HepG2 (cell line): ENCODE measurements around the gene KATNA1. TPM values are rescaled to one million over a fixed set of nuclear protein-coding genes. Genes with fewer than 3 reads are reported as not detected.
A peak's percentile ranks its signal among the peaks of the same experiment; 100 is the strongest.

Experiments used
- ELF3 ChIP-seq: IDR thresholded peaks from 2 replicates; pipeline ENCODE4 v1.6.1; 2016; ENCODE audit warnings: missing genetic modification reagents, missing compliant biosample characterization
- ESRRA ChIP-seq: sonication (generic); formaldehyde crosslinking; IDR thresholded peaks from 2 replicates; pipeline ENCODE4 v1.5.1; 2020; ENCODE audit warnings: mild to moderate bottlenecking, low read depth, missing genetic modification reagents
- HNRNPH1 ChIP-seq: fragments of 200-400 bp; formaldehyde crosslinking; optimal IDR thresholded peaks from 2 replicates; pipeline ENCODE3; 2017; ENCODE audit warnings: mild to moderate bottlenecking, low read depth, low read length
- KAT7 ChIP-seq: IDR thresholded peaks from 2 replicates; pipeline ENCODE4 v1.6.1; 2018; ENCODE audit warnings: borderline replicate concordance, missing compliant biosample characterization
- LRRFIP1 ChIP-seq: sonication (generic); formaldehyde crosslinking; conservative IDR thresholded peaks from 2 replicates; pipeline ENCODE4 v1.4.0; 2020; ENCODE audit warnings: missing genetic modification reagents
- MLLT10 ChIP-seq: sonication (generic); formaldehyde crosslinking; IDR thresholded peaks from 2 replicates; pipeline ENCODE4 v1.4.0; 2020; ENCODE audit warnings: missing genetic modification reagents
- NR1H2 ChIP-seq: sonication (generic); formaldehyde crosslinking; IDR thresholded peaks from 2 replicates; pipeline ENCODE4 v1.8.1; 2022; ENCODE audit warnings: low read depth, missing genetic modification reagents, borderline replicate concordance
- PCBP2 ChIP-seq: fragments of 200-400 bp; formaldehyde crosslinking; optimal IDR thresholded peaks from 2 replicates; pipeline ENCODE3; 2018; ENCODE audit warnings: low read length, low read depth; ENCODE audit not compliant: poor library complexity, severe bottlenecking
- SOX13 ChIP-seq, 3 experiments: fragments of 450-650 bp in 1 of 3; sonication (generic) in 1 of 3; formaldehyde crosslinking in 1 of 3; IDR thresholded peaks in 2 of 3; conservative IDR thresholded peaks in 1 of 3; 2 replicates each; pipeline versions ENCODE4 v1.5.0 to v1.6.1; 2016 to 2020; ENCODE audit warnings: antibody characterized with exemption in 1 of 3, mild to moderate bottlenecking in 1 of 3, missing compliant biosample characterization in 1 of 3, missing genetic modification reagents in 1 of 3, moderate library complexity in 1 of 3
- ZNF12 ChIP-seq: sonication (generic); formaldehyde crosslinking; IDR thresholded peaks from 2 replicates; pipeline ENCODE4 v1.5.0; 2020; ENCODE audit warnings: missing genetic modification reagents
- ZNF292 ChIP-seq: sonication (generic); formaldehyde crosslinking; IDR thresholded peaks from 2 replicates; pipeline ENCODE4 v1.8.1; 2022; ENCODE audit warnings: mild to moderate bottlenecking, low read depth, missing genetic modification reagents, borderline replicate concordance
- ZNF367 ChIP-seq: sonication (generic); formaldehyde crosslinking; IDR thresholded peaks from 2 replicates; pipeline ENCODE4 v1.4.0; 2020; ENCODE audit warnings: missing genetic modification reagents, borderline replicate concordance
- ZNF510 ChIP-seq: sonication (generic); formaldehyde crosslinking; IDR thresholded peaks from 2 replicates; pipeline ENCODE4 v1.4.0; 2020; ENCODE audit warnings: low read depth, mild to moderate bottlenecking, missing genetic modification reagents
- ZNF530 ChIP-seq: sonication (generic); formaldehyde crosslinking; IDR thresholded peaks from 2 replicates; pipeline ENCODE4 v1.5.0; 2020; ENCODE audit warnings: low read depth, mild to moderate bottlenecking, missing genetic modification reagents
- ZNF552 ChIP-seq: sonication (generic); formaldehyde crosslinking; IDR thresholded peaks from 2 replicates; pipeline ENCODE4 v1.9.0; 2022; ENCODE audit warnings: missing genetic modification reagents, mild to moderate bottlenecking, borderline replicate concordance
- ZNF558 ChIP-seq: sonication (generic); formaldehyde crosslinking; IDR thresholded peaks from 2 replicates; pipeline ENCODE4 v1.9.0; 2022; ENCODE audit warnings: mild to moderate bottlenecking, missing genetic modification reagents, borderline replicate concordance
- polyA plus RNA-seq, 8 experiments: library from polyadenylated mRNA; depleted of rRNA in 3 of 8; stranded (reverse) in 7 of 8; unstranded in 1 of 8; fragments of >200 nt; fragmentation: Illumina TruSeq in 4 of 8; extraction: Trizol in 4 of 8; gene quantifications; 2 replicates each; pipeline versions ENCODE4 v1.2.1 to v1.2.3, GENCODE V29; 2011 to 2016; ENCODE audit warnings: low read depth in 4 of 8, missing spikeins in 1 of 8, mixed read lengths in 1 of 8; ENCODE audit not compliant: insufficient read depth in 1 of 8
- total RNA-seq, 5 experiments: library from RNA; depleted of rRNA; stranded (reverse); fragments of >200 nt; fragmentation: Illumina TruSeq; extraction: Trizol; gene quantifications; 2 replicates each; pipeline ENCODE4 v1.2.3, GENCODE V29; 2016; ENCODE audit warnings: low read depth in 1 of 5
- TF ChIP-seq, protein P1 (sequence below): sonication (generic); formaldehyde crosslinking; IDR thresholded peaks from 2 replicates; pipeline ENCODE4 v1.5.0; 2020; ENCODE audit warnings: missing genetic modification reagents
- TF ChIP-seq, protein P2 (sequence below): sonication (generic); formaldehyde crosslinking; IDR thresholded peaks from 2 replicates; pipeline ENCODE4 v1.8.0; 2023; ENCODE audit warnings: mild to moderate bottlenecking, missing genetic modification reagents
- TF ChIP-seq, protein P3 (sequence below): IDR thresholded peaks from 2 replicates; pipeline ENCODE4 v1.6.1; 2016; ENCODE audit warnings: low read depth

KATNA1 gene
- total and polyA plus RNA-seq, 2 of the 13 experiments (the other 11 are each of a cell fraction or from before 2014, with no cell fraction given), result 14.8 to 25.3 TPM

DNA sequence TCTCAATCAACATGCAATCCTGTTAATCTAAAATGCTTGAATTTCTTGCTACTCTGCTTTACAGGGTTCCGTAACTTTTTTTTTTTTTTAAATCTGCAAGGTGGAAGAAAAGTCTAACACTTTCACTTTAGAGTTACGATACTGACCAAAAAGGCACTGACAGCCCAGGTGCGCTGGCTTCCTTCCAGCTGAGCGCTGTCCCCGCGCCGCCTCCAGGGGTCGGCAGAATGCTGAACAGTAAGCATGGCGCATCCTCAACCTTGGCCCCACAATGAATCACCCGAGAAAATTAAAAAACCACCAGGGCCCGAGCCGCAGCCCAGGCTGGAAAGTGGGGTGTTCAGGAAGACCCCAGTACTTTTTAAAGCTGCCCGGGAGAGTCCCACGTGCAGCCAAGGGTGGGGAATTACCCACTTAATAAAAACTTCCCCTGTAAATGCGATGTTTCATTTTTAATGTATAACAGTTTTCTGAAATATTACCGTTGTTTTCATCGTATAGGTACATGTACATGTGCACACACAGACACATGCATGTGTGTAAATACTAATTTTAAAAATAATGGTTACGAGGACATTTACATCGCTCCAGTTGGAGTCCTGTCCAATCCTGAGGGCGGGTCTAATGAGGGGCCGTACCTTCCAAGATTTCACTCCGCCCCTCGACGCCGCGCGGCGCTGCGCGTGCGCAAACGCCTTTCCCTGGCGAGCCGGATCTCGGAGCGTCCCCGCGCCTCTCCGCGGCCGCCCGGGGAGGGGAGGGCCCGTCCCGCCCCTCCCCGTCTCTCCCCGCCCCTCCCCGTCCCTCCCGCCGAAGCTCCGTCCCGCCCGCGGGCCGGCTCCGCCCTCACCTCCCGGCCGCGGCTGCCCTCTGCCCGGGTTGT, 82.7 kb downstream of the KATNA1 start, which contains the start of gene GINM1 (continued):
- TF ChIP-seq, protein P1, sequence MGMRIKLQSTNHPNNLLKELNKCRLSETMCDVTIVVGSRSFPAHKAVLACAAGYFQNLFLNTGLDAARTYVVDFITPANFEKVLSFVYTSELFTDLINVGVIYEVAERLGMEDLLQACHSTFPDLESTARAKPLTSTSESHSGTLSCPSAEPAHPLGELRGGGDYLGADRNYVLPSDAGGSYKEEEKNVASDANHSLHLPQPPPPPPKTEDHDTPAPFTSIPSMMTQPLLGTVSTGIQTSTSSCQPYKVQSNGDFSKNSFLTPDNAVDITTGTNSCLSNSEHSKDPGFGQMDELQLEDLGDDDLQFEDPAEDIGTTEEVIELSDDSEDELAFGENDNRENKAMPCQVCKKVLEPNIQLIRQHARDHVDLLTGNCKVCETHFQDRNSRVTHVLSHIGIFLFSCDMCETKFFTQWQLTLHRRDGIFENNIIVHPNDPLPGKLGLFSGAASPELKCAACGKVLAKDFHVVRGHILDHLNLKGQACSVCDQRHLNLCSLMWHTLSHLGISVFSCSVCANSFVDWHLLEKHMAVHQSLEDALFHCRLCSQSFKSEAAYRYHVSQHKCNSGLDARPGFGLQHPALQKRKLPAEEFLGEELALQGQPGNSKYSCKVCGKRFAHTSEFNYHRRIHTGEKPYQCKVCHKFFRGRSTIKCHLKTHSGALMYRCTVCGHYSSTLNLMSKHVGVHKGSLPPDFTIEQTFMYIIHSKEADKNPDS (CRISPR knock-in tag), result 0 out of 2 replicates have a peak, but pooled peaks have one; percentile 68
- TF ChIP-seq ESRRA (no peak), PCBP2 (no peak), ZNF510 (CRISPR knock-in tag) (no peak), SOX13 (IDR thresholded peaks at IDR 0.05) (no peak), SOX13 (CRISPR knock-in tag; conservative IDR thresholded peaks at IDR 0.05 in 1 of 2, IDR thresholded peaks at IDR 0.05 in 1 of 2) (no peak), ZNF530 (CRISPR knock-in tag) (no peak), ELF3 (CRISPR knock-in tag) (no peak), HNRNPH1 (no peak), LRRFIP1 (CRISPR knock-in tag) (no peak), ZNF12 (CRISPR knock-in tag) (peak; percentile 72; the same call in 1 of the 2 replicates), KAT7 (0 out of 2 replicates have a peak, but pooled peaks have one; percentile 42), MLLT10 (CRISPR knock-in tag) (no peak), ZNF367 (CRISPR knock-in tag) (no peak), ZNF552 (no peak), ZNF558 (CRISPR knock-in tag) (no peak), NR1H2 (CRISPR knock-in tag) (no peak), ZNF292 (CRISPR knock-in tag) (0 out of 2 replicates have a peak, but pooled peaks have one; percentile 46)
- TF ChIP-seq, protein P2, sequence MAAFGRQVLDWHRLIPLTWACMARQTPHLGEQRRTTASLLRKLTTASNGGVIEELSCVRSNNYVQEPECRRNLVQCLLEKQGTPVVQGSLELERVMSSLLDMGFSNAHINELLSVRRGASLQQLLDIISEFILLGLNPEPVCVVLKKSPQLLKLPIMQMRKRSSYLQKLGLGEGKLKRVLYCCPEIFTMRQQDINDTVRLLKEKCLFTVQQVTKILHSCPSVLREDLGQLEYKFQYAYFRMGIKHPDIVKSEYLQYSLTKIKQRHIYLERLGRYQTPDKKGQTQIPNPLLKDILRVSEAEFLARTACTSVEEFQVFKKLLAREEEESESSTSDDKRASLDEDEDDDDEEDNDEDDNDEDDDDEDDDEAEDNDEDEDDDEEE (CRISPR knock-in tag), result no peak
- TF ChIP-seq, protein P3, sequence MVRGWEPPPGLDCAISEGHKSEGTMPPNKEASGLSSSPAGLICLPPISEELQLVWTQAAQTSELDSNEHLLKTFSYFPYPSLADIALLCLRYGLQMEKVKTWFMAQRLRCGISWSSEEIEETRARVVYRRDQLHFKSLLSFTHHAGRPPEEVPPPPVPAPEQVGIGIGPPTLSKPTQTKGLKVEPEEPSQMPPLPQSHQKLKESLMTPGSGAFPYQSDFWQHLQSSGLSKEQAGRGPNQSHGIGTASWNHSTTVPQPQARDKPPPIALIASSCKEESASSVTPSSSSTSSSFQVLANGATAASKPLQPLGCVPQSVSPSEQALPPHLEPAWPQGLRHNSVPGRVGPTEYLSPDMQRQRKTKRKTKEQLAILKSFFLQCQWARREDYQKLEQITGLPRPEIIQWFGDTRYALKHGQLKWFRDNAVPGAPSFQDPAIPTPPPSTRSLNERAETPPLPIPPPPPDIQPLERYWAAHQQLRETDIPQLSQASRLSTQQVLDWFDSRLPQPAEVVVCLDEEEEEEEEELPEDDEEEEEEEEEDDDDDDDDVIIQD, result peak; percentile 34; the same call in 1 of the 2 replicates
